ENCODE data around the gene B4GALT2.
A peak's percentile ranks its signal among the peaks of the same experiment; 100 is the strongest.

B4GALT2 gene, protein sequence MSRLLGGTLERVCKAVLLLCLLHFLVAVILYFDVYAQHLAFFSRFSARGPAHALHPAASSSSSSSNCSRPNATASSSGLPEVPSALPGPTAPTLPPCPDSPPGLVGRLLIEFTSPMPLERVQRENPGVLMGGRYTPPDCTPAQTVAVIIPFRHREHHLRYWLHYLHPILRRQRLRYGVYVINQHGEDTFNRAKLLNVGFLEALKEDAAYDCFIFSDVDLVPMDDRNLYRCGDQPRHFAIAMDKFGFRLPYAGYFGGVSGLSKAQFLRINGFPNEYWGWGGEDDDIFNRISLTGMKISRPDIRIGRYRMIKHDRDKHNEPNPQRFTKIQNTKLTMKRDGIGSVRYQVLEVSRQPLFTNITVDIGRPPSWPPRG

DNA sequence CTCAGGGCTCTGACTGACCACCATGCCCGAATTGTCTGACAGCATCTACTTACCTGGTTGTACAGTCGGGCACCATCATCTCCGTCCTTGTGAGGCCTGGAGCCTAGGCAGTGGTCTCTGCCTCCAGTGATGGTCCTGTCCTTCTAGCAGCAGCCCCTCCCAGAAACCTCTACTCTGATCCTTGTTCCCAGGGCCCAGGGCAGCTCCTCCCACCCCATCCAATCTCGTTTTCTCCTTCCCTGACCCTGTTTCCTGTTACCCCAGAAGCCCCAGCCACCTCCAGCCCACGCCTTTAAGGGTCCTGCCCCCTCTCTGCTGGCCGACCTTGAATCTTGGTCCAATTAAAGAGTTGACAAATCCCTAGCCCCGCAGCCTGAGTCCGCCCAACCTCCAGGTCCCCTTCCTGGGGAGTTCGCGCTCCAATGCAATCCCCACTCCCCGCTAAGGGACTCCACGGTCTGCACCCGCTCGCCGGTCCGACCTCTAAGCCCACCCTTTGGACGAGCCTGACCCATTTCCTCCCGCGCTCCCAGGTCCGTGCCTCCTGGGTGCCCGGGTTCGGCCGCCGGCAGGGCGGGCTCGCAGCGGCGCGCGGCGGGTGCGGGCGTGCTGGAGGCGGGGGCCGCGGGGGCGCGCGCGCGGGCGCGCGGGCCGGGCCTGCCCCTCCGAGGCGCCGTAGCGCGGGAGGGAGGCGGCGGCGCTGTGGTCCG lies at the start of gene B4GALT2:
Gene B4GALT2 (plus strand): TSS at position 660 of the 710 bp plus-strand sequence. CDS start 1,951 bp downstream, outside the sequence.
- DNase-seq: no peak

DNA sequence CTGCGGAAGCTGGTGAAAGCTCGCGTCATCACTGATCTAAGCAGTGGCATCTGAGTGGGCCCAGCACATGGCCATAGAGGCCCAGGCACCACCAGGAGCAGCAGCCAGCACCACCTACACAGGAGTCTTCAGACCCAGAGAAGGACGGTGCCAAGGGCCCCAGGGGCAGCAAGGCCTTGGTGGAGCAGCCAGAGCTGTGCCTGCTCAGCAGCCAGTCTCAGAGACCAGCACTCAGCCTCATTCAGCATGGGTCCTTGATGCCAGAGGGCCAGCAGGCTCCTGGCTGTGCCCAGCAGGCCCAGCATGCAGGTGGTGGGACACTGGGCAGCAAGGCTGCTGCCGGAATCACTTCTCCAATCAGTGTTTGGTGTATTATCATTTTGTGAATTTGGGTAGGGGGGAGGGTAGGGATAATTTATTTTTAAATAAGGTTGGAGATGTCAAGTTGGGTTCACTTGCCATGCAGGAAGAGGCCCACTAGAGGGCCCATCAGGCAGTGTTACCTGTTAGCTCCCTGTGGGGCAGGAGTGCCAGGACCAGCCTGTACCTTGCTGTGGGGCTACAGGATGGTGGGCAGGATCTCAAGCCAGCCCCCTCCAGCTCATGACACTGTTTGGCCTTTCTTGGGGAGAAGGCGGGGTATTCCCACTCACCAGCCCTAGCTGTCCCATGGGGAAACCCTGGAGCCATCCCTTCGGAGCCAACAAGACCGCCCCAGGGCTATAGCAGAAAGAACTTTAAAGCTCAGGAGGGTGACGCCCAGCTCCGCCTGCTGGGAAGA lies 48.7 kb upstream of the B4GALT2 start:
- no peak for DNase-seq

DNA sequence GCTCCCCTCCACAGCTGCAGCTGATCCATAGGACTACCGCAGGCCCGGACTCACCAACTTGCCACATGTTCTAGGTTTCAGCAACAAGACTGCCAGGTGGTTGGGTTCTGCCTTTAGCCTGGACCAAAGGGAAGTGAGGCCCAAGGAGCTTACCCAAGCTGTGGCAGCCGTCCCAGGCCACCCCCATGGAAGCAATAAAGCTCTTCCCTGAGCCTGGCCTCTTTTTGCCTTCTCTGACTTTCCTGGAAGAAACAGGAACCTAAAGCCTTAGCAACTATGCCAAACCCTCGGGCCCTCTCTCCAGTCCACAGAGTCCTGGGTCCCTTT lies 48.1 kb upstream of the B4GALT2 start:
- no peak for DNase-seq

DNA sequence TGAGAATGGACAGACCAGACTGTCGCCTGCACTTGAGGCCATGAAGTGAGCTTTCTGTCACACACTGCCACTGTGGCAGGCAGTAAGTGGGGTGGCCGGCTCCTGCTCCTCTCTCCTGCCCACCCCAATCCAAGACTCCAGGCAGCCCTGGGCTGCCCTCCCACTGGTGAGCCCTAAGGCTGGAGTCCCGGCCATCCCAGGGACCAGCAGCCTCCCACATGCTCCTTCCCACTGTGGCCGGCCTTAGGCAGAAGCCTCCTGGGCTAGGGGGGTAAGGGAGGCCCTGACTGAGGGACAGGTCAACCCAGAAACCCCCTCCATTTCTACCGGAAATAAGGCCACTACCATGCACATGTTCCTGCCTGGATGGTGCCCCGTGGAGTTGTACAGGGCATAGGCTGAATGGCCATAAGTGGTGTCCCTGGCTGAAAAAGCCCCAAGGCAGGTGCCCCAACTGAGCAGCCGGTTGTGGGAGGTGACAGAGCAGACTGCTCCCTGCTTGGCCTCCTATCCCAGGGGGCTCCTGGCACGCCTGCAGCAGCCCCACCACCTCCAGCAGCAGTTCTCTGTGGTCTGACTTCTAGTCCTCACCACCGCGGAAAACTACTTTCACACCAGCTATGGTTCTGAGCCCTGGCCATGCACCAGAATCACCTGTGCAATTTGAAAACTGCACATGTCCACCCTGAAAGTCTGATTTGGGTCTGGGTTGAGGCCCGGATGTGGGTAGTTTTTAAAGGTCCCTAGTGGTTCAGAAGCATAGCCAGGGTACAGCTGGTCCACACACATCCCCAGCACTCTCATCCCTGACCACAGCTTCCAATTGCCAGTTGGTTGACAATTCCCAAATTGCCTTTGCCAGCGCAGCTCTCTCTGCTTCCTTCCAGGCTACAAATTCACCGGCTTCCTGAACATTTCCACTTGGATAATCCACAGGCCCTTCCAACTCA lies 47.0 kb upstream of the B4GALT2 start:
- no peak for DNase-seq

DNA sequence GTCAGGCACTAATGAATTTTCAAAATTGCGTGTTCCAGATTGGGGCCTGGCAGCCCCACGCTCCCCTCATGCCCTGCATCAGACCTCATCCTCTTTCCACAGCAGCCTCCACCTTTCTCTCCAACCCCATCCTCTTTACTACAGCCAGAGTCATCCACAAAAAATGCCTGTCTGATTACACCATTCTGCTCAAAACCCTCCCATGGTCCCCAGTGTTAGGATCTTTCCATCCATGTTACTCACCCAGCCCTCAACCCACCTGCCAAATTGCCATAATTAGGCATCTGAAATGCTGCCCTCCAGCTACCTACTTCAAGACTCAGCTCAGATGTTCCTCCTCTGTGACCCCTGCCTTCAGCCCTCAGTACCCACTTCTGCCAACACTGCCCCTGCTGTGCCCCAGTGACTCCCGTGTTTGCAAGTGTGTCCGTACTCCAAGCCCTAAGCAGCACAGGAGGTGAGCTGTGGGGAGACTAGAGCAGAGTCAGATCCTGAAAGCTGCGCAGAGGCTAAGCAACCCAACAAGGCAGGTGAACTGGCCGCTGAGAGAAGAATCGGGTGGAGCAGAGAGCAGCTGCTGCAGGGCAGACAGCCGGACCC lies 46.1 kb upstream of the B4GALT2 start:
- DNase-seq: no peak

GRCh38 chr1:43933386-43934100 lies 45.5 kb upstream of the B4GALT2 start, which contains the start of gene ARTN:
Gene ARTN, plus strand, starts transcription at chr1:43933801. Its CDS starts 1,856 bp downstream, at chr1:43935657.
- no peak for DNase-seq

DNA sequence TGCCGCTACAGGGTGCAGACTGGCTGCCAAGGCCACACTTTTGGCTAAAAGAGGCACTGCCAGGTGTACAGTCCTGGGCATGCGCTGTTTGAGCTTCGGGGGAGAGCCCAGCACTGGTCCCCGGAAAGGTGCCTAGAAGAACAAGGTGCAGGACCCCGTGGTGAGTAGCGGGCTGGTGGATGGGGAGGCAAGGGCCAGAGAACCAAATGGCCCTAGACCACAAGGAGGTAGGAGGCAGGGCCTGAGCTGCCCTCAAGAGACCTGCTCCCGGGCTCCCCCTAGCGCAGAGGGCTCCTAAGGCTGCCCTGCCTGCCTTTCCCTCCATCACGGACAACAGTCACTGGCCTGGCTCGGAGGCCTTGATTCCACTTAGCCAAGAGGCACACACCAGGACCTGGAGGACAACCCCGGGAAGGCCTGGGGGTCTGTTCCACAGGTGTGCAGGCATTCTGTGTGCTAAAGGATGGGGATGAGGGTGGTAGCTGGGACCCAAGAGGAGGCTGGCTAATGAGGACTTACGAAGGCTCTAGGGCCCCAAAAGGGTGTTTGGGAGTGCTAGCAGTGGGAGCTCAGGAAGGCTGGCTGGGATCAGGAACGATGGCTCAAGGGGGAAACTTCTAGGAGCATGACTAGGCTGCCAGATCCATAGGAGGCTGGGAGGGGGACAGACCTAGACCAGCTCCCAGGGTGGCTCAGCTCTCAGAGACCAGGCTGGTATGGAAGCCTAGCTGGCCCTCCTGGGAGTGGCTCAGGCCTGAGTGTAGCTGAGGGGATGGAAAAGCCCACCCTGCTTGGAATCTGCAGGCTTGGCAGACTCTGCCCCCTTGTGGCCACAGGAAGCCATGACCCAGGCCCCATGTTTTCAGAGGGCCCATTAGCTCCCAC lies 44.7 kb upstream of the B4GALT2 start:
- DNase-seq: peak; percentile 30 to 42

DNA sequence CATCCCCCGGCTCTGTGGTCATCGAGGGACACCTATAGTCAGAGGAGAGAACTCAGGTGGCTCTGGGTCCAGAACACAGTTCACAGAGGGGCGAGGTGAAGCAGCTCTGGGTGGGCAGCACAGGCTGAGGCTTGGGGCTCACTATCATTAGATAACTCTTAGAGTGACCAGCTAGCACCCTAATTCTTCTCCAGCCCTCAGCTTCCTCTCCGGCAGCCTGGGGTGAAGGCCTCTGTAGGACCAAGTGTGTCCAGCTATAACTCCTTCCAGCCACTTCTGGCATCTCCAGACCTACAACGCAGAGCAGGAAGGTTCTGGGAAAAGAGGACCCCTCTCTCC lies 44.1 kb upstream of the B4GALT2 start:
- DNase-seq: no peak

DNA sequence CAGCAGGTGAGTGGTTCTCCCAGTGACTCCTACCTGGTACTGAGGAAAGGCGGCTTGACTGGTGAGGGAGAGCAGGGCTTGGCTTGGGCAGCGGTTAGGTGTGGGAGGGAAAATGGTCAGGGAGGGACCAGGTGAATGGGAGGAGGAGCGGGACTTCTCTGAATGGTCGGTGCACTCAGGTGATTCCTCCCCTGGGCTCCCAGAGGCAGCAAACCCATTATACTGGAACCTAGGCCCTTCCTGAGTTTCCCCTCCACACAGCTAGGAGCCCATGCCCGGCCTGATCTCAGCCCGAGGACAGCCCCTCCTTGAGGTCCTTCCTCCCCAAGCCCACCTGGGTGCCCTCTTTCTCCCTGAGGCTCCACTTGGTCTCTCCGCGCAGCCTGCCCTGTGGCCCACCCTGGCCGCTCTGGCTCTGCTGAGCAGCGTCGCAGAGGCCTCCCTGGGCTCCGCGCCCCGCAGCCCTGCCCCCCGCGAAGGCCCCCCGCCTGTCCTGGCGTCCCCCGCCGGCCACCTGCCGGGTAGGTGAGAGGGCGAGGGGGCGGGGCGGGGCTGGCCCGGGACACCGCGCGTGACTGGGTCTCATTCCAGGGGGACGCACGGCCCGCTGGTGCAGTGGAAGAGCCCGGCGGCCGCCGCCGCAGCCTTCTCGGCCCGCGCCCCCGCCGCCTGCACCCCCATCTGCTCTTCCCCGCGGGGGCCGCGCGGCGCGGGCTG lies 43.1 kb upstream of the B4GALT2 start:
- DNase-seq: no peak

GRCh38 chr1:43936431-43937151 lies 42.4 kb upstream of the B4GALT2 start:
- DNase-seq: no peak

DNA sequence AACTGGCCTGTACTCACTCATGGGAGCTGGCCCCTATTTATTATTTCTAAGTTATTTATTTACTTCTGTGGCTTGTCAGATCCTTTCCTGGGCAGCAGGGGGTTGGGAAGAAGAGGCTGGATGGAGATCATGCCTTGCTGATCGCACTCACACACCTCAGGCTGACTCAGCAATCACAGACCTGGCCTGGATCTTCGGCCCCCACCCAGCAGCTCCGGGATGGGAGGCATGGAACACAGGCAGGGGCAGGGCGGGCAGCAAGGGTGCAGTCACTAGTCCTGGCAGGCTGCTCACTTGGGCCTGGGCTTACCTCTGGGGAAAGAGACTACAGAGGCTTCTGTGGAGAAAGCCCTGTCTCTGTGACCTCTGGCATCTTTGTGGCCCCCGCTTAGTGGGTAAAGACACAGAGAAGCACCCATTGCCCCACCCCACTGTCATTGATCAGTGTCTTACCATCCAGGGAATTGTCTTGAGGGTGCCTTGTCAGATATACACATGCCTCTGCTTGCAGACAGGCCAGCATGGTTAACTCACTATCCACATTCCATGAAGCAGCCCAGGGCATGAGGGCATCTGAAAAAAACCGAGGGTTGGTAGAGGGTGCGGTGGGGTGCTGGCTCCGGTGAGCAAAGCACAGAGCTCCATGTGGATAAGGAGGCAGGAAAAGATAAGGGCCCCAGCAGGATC lies 41.7 kb upstream of the B4GALT2 start:
- DNase-seq: no peak

DNA sequence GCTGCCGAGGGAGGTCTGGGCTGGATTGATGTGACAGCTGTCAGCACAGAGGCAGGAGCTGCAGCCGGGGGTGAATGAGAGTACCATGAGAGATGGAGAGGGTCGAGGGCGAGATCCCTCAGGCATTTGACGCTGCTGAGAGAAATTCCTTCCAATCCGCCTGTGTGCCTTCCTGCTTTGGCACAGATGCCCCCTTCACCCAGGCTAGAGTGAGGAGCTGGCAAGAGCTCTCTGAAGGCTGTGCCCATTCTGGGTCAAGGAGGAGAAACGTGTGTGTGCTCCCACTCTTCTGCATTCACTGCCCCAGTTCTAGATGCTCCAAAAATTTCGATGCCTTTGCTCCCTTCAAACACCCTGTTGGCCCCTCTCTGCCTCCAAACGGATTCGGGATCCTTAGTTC lies 40.6 kb upstream of the B4GALT2 start:
- no peak for DNase-seq

DNA sequence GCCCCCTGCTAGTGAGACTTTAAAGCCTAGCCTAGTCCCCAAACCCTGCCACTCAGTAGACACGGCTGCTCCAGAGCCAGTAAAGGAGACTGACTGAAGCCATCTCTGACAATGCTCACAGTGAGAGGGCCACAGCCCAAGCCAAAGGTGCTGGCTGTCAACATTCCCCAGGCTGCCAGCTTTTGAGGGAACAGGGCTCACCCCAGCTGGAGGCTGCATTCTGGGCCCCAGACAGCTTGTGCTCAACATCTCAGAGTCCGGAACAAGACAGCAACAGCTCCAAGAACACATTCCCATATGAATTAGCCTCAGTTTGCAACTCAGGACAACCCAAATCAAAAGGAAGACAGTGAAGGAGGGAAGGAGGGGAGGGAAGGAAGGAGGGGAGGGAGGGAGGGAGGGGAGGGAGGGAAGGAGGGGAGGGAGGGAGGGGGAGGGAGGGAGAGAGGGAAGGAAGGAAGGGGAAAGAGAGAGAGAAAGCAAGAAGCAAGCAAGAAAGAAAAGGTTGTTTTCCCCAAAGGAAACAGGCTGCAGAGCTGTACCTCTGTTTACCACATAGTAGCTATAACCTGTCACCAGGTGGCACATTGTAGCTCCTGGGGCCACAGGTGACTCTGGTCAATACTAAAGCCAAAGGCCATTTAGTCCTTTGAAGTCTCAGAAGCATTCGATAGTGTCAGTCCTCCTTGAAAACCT lies 40.0 kb upstream of the B4GALT2 start:
- no peak for DNase-seq

GRCh38 chr1:43942411-43942810 lies 36.6 kb upstream of the B4GALT2 start:
- DNase-seq: no peak

- DNase-seq: no peak
These were observed 34.1 kb upstream of the B4GALT2 start for GRCh38 chr1:43944860-43945259.

DNA sequence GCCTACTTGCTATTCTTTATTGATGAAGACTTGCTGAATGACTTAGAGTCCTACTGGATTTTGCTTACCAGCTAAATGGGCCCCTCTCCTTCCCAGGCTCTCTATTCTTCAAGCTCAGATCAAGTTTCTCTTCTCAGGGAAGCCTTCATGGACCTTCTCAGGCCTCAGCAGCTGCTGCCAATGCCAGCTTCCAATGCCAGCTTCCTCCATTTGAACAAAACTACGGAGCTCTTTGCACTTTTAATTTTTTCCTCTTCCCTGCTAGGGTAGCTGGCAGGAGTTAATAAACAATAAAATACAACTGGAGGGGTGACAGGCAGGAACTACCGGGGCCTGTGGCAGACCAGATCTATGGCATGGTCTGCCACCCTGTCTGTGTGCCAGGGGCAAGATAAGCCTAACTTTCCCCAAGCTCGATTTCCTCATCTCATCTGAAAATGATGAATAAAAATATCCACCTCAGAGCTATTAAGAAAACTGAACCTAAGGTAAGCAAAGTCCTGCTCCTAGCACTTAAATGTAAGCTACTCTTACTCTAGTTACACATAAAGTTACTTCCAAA lies 33.3 kb upstream of the B4GALT2 start:
- DNase-seq: no peak
